Mesodermal cell (in vitro differentiated cells): ENCODE data around the gene GNPAT.

Experiments used
- H3K27ac ChIP-seq: 2 replicates; pipeline ENCODE4 v1.7.0; 2013; ENCODE audit warnings: mild to moderate bottlenecking, low read depth, low read length, moderate library complexity; ENCODE audit not compliant: severe bottlenecking
- H3K36me3 ChIP-seq: 2 replicates; pipeline ENCODE4 v1.7.1; 2013; ENCODE audit warnings: mild to moderate bottlenecking, low read length, moderate library complexity; ENCODE audit not compliant: control insufficient read depth, insufficient read depth
- H3K4me1 ChIP-seq: one replicate; pipeline ENCODE4 v1.7.1; 2013; ENCODE audit warnings: mild to moderate bottlenecking, low read length; ENCODE audit not compliant: insufficient read depth, control insufficient read depth, poor library complexity, severe bottlenecking
- H3K4me3 ChIP-seq: 2 replicates; pipeline ENCODE4 v1.7.0; 2013; ENCODE audit warnings: low read length, control low read depth, mild to moderate bottlenecking; ENCODE audit not compliant: insufficient read depth, poor library complexity, severe bottlenecking; ENCODE audit errors: extremely low read depth
- H3K9me3 ChIP-seq: 2 replicates; pipeline ENCODE4 v1.7.1; 2013; ENCODE audit warnings: mild to moderate bottlenecking, low read length, moderate library complexity; ENCODE audit not compliant: control insufficient read depth
- WGBS, 2 experiments: methylation state at CpG; one replicate each; pipeline ENCODE4 v1.1.5; 2013; ENCODE audit warnings: missing lambda C conversion rate in 2 of 2; ENCODE audit not compliant: insufficient coverage in 2 of 2; 5-methylcytosine and 5-hydroxymethylcytosine counted together

The GNPAT gene

DNA sequence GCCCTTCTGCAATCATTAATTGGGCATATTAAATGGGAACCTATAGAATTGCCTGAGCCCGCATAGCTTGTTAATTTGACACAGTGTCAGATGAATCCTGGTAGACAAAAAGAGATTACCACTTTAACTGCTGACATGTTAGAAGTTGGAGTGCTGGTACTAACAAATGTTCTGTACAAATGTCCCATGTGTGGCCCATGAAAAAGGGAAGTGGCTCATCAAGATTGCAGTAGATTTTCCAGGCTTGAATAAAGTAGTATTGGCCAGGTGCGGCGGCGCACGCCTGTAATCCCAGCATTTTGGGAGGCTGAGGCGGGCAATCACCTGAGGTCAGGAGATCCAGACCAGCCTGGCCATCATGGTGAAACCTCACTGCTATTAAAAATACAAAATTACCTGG lies 45.6 kb downstream of the GNPAT start:
- Histone ChIP-seq H3K36me3 (no peaks in the 10 kb centered on the region), H3K4me1 (no peaks in the 10 kb centered on the region), H3K4me3 (no peak overlapping the region), H3K27ac (no peak overlapping the region), H3K9me3 (no peaks in the 10 kb centered on the region)
- 97 to 100% methylated on average over 4 to 5 of the region's 6 CpGs for WGBS, 2 experiments

DNA sequence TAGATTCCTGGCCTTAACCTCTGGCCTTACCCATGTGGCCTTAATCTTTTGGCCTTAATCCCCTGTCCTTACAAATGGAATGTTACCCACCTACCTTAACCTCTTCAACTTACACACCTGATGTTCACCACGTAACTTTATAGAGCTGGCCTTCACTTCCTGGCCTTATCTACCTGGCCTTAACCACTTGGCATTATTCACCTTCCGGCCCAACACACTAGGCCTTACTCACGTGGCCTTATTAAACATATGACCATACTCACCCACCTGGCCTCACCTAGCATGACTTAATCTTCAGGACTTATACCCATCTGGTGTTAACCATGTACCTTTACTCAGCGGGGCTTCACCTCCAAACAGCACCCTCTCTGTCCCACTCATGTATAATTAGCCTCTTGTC lies 54.9 kb downstream of the GNPAT start:
- H3K4me1 ChIP-seq, result no peaks in the 10 kb centered on the region
- H3K36me3 ChIP-seq, result no peaks in the 10 kb centered on the region
- no peak overlapping the region for H3K4me3 ChIP-seq
- H3K9me3 ChIP-seq, result no peaks in the 10 kb centered on the region
- no peak overlapping the region for H3K27ac ChIP-seq
- WGBS, 2 experiments, result 89 to 98% methylated on average over 4 of the region's 4 CpGs

DNA sequence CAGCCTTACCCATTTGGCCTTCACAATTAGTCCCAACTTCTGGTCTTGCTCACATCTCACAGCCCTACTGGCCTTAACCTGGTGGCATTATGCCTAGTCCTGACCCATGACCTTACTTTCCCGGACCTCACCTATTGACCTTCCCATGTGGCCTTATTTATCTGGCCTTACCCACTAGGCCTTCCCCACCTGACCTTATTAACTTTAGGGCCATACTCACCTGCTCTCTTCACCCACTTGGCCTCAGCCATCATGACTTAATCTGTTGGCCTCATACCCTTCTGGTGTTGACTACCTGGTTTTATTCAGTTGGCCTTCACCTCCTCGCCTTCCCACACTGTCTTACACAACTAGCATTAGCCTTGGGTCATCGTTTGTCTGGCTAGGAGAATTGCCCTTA lies 61.0 kb downstream of the GNPAT start:
- whole genome bisulfite sequencing, 2 experiments, result 86 to 96% methylated on average over 2 to 3 of the region's 3 CpGs
- H3K9me3 ChIP-seq, result no peaks in the 10 kb centered on the region
- no peak overlapping the region for H3K27ac ChIP-seq
- no peaks in the 10 kb centered on the region for H3K4me1 ChIP-seq
- H3K36me3 ChIP-seq, result no peaks in the 10 kb centered on the region
- no peak overlapping the region for H3K4me3 ChIP-seq

DNA sequence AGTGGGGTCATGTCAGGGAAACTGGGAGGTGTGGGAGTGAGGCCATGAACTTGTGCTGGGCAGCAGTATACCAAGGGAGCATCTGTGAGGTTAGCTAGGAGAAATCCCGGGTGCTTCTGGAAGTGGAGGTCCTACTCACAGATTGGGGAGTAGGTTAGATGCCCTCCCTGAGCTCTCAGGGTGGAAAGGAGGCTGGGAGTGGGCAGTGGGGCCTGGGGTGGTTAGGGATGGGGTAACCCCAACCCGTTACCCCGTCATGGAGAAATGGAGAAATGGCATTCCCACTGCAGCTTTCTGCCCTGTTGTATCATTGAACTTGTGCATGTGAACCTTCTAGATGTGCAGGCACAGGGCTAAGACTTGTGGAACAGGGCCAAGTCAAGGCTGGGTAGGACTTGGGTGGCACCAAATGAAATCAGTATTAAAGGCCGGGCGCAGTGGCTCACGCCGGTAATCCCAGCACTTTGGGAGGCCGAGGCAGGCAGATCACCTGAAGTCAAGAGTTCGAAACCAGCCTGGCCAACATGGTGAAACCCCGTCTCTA lies 69.5 kb downstream of the GNPAT start:
- Histone ChIP-seq H3K36me3 (no peaks in the 10 kb centered on the region), H3K9me3 (no peaks in the 10 kb centered on the region), H3K4me1 (no peaks in the 10 kb centered on the region), H3K27ac (no peak overlapping the region), H3K4me3 (no peak overlapping the region)
- 92 to 96% methylated on average over 7 to 8 of the region's 10 CpGs for WGBS, 2 experiments

DNA sequence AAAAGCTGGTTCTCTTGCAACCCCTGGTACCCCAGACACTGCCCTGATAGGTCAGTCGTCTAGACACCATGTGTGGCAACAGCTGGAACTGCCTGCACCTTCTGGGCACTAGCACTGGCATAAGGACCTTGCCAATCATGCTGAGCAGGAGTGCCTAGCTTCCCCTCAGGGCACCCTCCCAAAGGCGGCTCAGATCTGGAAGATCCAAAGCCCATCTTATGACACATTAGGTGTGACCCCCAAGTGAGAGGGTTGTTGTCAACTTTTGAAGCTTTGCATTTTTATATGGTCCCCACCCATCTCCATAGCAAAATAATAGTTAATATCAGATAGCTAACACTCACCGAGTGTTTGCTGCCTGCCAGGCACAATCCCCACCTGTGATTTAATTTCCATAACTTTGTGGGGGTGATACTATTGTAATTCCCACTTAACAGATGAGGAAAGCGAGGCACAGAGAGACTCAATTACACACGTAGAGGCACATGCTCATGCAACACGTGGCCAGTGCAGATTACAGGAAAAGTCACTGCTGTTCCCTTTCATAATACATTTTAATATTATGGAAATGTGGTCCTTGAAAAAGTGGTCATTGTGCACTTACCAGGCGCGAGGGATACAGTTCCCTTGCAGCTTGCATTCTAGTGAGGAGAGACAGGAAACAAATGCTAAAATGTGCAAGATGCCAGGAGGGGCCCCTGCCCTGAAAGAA lies 70.9 kb downstream of the GNPAT start:
- Histone ChIP-seq H3K27ac (no peak overlapping the region), H3K4me3 (no peak overlapping the region)
- 80 to 84% methylated on average over 3 to 4 of the region's 8 CpGs for WGBS, 2 experiments

DNA sequence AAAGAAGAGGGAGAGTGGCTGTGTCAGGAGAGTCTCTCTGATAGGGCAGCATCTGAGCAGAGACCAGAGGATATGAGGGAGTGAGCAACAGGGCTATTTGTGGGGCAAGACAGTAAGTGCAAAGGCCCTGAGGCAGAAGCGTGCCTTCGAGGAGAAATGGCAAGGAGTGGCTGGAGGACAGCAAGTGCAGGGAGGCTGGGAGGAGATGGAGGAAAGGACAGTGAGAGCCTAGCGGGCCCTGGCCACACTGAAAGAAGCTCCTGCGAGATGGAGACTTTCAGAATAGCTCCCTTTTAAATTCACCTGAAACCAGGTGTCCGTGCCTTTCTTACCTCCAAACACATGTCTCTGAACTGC lies 71.4 kb downstream of the GNPAT start:
- no peaks in the 10 kb centered on the region for H3K4me1 ChIP-seq
- no peaks in the 10 kb centered on the region for H3K36me3 ChIP-seq
- WGBS, 2 experiments, result 88 to 90% methylated on average over 2 to 5 of the region's 5 CpGs
- no peak overlapping the region for H3K4me3 ChIP-seq
- H3K27ac ChIP-seq, result no peak overlapping the region
- H3K9me3 ChIP-seq, result no peaks in the 10 kb centered on the region

More for the DNA sequence above, 70.9 kb downstream of the GNPAT start:
- no peaks in the 10 kb centered on the region for H3K4me1 ChIP-seq
- no peaks in the 10 kb centered on the region for H3K36me3 ChIP-seq
- H3K9me3 ChIP-seq, result no peaks in the 10 kb centered on the region

DNA sequence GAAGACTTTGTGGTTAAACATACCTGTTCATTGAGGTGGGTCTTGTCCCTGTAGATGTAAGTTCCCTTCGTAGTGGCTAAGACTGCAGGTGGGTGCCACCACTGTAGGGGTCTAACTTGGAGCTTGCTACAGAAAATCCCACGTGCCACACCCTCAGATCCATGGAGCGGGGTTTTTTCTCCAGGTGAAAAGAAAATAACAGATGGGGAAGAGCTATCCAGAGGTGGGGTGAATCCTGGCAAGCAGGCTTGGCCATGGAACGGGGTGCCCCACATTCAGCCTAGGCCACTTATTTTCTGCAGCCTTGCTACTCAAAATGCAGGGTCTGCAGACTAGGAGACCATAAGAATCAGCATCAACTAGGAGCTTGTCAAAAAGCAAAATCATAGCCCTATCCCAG lies 72.6 kb downstream of the GNPAT start:
- Histone ChIP-seq H3K4me1 (no peaks in the 10 kb centered on the region), H3K36me3 (no peaks in the 10 kb centered on the region), H3K27ac (no peak overlapping the region), H3K4me3 (no peak overlapping the region), H3K9me3 (no peaks in the 10 kb centered on the region)
- 87 to 93% methylated on average over 2 to 3 of the region's 4 CpGs for WGBS, 2 experiments

DNA sequence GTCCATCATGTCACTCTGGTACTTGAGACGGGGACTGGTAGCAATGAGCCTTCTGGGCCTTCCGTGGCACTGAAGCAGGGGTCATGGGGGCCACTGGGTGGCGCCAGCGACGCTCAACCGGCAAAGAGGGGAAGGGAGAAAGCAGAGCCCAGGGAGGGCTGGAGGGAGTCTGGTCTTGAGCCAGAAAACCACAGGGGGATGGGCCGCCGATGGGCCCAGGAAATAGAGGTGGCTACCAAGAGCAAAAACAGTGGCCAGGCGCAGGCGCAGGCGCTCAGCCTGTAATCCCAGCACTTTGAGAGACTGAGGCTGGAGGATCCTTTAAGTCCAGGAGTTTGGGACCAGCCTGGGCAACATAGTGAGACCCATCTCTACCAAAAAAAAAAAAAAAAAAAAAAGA lies 74.9 kb downstream of the GNPAT start:
- Histone ChIP-seq H3K36me3 (no peaks in the 10 kb centered on the region), H3K4me1 (no peaks in the 10 kb centered on the region), H3K27ac (no peak overlapping the region), H3K4me3 (no peak overlapping the region), H3K9me3 (no peaks in the 10 kb centered on the region)
- 30 to 48% methylated on average over 8 to 11 of the region's 11 CpGs for WGBS, 2 experiments

DNA sequence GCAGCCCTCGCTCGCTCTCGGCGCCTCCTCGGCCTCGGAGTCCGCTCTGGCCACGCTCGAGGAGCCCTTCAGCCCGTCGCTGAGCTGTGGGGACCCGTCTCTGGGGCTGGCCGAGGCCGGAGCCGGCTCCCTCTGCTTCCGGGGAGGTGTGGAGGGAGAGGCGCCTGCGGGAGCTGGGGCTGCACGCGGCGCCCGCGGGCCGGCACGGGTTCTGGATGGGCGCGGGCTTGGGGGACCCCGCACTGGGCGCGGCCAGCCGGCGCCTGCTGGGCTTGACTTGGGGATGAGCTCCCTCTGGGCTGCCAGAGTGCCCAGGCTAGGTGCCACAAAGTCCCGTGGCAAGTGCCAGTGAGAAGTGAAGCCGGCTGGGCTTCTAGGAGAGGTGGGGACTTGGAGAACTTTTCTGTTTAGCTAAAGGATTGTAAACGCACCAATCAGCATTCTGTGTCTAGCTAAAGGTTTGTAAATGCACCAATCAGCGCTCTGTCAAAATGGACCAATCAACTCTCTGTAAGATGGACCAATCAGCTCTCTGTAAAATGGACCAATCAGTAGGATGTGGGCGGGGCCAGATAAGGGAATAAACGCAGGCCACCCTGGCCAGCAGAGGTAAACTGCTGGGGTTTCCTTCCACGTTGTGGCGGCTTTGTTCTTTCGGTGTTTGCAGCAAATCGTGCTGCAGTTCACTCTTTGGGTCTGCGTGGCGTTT lies 76.4 kb downstream of the GNPAT start:
- no peak overlapping the region for H3K4me3 ChIP-seq
- H3K36me3 ChIP-seq, result no peaks in the 10 kb centered on the region
- no peak overlapping the region for H3K27ac ChIP-seq
- no peaks in the 10 kb centered on the region for H3K4me1 ChIP-seq
- WGBS, 2 experiments, result 93 to 96% methylated on average over 35 to 39 of the region's 44 CpGs
- H3K9me3 ChIP-seq, result no peaks in the 10 kb centered on the region

DNA sequence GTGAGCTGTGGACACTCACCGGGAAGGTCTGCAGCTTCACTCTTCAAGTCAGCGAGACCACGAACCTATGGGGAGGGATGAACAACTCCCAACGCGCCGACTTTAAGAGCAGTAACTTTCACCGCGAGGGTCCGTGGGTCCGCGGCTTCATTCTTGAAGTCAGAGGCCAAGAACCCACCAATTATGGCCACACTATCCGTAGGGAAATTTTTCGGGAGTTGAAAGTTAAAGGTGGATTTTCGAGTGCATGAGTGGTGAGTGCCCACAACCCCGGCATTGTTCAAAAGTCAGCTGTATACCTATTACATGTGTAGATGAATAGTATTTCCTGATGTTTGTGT lies 77.0 kb downstream of the GNPAT start:
- Histone ChIP-seq H3K36me3 (no peaks in the 10 kb centered on the region), H3K9me3 (no peaks in the 10 kb centered on the region), H3K27ac (no peak overlapping the region), H3K4me1 (no peaks in the 10 kb centered on the region), H3K4me3 (no peak overlapping the region)
- 95 to 99% methylated on average over 9 to 13 of the region's 15 CpGs for WGBS, 2 experiments

DNA sequence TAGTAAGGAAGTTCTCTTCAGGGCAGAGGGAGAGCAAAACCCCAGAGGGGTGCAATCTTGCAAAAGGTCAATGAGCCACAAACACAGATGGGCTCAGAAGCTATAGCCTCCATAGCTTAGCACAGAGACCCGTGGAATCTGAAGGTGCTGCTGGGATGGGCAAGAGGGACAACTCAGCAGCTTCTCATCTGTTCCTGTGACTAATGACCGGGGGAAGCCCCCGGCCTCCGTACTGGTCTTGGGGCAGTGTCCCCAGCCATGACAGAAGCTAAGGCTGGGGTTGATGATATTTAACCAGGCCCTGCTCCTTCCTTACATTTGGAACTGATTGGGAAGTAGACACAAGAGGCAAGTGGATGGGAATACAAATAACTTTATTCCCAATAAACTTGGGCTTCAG lies 77.6 kb downstream of the GNPAT start:
- Histone ChIP-seq H3K4me3 (no peak overlapping the region), H3K4me1 (no peaks in the 10 kb centered on the region), H3K27ac (no peak overlapping the region), H3K36me3 (no peaks in the 10 kb centered on the region), H3K9me3 (no peaks in the 10 kb centered on the region)
- WGBS, 2 experiments, result 89 to 100% methylated on average over 2 to 4 of the region's 4 CpGs
